Fibroblast of gingiva (primary cell): ENCODE data around the gene GSAP.

Experiments
- DNase-seq: peaks from one replicate; pipeline ENCODE4 v3.0.0-alpha.2; 2011; ENCODE audit warnings: low read depth

GSAP gene

DNA sequence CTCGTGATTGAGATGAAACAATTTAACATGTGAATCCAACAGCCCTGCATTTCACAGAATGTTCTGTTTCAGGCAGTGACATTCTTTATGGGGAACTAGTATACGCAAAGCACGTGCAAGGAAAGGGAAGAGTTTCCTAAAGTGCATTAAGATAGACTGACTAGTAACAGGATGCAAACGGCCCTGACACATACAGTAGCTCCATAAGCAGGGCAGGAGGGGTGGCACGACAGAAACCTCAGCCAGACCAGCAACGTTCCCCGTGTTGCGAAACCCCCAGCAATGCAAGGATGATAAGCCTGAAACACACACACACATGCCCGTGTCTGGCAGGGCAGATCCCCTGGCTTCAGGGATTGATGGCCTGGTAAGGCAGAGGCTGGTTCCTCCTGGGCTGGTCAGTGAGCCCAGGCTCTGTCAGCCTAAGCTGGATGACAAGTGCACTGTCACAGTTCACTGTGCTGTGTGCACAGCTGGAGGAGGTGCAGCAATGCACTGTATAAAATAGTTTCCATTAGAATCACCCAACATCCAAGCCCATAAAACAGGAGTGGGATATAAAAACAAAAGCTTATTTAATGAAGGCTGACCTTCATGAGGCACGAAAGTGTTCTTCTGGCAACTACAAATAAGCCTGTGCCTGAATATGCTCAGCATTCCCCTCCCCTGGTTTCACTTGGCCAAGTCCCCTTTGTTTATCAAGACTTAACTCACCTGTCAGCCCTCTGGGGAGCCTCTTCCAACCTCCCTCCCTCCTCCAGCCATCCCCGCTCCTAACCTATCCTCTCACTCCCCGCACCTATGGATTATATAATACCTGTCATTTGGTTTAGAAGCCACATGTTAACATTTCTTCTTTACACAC is 88.8 kb downstream of the GSAP start:
- peak; percentile 87 for DNase-seq

DNA sequence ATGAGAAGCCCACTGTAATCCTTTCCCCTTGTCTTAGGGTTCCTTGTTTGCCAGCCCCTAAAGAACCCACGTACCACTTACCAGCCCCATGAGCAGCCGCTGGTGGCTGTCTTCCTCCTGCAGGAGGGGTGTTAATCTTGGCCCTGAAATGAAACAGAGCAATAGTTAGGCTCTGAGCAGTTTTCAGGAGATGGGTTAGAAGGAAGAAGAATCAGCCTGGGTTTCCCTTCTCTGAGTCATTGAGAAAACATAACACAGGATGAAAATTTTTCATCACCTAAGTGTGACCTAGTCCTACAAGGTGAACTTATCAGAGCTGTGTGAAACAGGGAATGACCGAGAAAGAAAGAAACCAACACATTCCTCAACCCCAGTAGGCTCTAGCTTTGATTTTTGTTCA is 90.0 kb downstream of the GSAP start:
- no peak for DNase-seq

DNA sequence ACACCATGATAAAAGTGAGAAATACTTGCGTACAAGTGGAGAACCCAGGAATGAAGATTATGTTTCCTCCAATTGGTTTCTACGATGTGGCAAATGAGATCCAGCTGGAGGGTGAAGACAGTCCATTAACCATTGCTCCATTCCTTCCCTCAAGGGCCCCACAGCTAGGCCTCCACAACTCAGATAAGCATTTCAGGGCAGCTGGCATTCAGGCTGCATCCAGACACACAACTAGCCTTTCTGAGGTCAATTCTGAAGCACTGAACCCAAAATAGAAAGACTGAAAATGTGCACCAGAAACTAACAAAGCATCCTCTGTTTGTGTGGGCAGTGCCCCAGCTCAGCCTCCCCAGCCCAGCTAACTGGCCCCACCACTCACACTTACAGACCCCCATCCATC is 94.8 kb downstream of the GSAP start:
- peak; percentile 83 for DNase-seq

DNA sequence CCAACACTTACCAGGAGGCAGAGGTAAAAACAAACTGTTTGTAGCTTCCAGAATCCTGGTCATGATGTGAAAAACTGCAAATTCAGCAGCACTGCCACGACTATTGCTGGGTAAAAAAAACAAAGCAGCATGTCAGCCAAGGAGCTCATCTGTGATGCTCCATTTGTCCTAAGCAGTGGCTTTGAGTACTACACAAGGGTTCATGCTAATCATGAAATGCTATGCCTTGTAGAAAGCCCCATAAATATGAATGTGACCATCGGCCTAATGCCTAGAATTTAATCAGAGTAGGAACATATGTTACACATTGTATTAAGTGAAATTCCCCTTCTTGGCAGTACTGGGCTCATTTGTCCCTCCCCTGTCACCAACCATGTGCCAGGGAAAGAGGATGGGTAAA is 95.4 kb downstream of the GSAP start:
- no peak for DNase-seq

DNA sequence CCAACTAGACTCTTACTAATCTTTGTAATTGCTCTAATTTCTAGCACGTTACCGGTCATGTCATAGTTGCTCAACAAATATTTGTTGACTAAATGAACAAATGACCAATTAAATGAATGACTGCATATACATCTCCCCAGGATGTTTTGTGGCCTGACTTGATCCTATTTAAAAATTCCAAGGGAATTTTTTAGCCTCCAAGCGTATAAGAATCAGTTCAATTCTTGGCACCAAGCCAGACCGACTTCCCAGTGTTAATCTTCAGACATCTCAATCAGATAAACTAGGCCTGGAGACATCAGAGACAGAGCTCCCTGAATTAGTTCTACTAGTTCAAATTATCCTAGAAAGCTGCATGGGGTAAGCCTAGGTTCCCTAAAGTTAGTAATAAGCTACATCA is 96.0 kb downstream of the GSAP start:
- no peak for DNase-seq

DNA sequence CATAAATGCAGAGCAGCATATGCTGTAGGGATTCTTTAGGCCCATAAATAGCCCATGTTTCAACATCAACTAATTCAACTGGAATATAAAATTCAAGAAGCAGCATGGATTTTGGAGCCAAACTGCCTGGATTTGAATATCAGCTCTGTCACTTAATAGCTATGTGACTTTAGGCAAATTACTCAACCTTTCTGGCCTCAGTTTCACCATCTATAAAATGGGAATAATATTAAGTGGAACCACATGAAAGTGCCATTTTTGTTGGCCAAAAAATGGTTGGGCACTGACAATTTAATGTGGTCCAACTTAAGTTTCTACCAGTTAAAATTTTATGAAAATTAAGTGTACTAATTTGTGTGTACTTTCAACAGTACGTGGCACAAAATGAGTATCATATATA is 98.1 kb downstream of the GSAP start:
- no peak for DNase-seq

DNA sequence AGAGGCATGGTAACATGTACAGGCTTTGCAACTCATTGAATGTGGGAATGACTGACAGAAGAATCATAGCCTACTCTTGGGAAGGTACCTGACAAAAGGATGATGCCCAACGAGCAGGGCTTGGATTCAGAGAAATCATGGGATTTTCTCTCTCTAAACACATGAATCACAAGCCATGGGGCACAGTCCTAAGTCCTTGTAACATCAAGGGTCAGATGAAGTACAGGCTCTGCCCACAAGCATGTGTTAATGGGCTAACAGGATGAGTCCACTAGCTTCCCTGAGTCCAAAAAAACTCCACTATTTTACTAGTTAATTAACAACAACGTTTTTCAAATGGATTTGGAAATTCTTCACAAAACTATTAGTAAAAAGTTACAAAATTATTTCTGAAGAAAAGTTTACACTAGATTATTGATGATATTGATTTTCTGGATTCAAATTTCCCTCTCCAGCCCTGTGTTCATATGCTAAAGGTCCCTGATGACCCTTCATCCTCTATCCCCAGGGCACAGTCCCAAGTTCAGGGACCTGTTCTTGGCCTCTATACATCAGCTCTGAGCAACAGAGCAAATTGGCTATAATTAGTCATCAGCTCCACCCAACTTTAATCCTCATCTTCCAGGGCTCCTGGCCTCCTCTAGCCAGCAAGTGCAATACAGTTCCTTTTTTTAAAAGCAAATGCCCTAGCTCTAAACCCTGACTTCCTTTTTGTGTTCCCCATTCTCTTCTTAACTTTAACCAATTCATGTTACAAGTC is 99.8 kb downstream of the GSAP start:
- no peak for DNase-seq

DNA sequence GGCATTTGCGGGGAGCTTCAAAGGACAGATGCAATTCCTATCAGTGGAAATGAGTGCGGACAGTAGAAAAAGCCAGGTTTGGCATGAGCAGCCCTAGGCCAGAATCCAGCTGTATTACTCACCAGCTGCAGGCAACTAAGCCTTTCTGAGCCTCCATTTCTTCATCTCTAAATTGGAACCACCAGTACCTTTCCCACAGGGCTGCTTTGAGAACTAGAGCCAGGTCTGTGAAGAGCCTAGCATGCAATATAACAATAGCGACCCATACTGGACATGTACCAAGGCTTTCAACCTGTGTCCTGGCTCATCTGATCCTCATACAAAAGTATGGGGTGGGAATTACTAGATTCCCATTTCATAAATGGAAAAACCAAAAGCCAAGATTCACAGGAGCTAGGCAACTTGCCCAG is 101.0 kb downstream of the GSAP start:
- peak; percentile 71 for DNase-seq

DNA sequence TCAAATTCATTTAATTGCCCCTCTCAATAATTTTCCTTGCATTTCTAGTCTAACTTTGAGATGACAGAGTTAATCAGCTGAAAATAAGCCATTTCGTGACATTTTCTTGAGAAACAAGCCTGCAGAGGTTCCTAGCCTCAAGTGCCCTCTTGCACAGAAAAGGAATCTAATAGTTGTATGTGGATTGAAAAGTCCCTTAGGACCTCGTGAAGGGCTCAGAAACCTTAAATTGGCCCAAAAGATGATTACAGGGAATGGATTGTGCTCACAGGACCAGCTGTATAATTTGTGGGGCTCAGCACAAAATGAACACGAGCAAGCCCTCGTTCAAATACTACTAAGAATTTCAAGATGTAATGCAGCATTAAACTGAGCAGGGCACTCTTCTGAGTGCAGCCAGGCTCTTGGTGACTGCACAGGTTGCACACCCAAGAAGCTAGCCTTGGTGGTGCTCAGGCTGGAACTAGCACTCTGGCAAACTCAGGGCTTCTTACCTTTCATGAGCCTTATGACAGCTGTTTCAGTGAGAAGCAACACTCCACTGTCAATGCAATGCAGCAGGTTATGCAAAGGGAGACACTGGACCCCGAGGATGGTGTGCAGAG is 102.2 kb downstream of the GSAP start:
- DNase-seq = no peak

DNA sequence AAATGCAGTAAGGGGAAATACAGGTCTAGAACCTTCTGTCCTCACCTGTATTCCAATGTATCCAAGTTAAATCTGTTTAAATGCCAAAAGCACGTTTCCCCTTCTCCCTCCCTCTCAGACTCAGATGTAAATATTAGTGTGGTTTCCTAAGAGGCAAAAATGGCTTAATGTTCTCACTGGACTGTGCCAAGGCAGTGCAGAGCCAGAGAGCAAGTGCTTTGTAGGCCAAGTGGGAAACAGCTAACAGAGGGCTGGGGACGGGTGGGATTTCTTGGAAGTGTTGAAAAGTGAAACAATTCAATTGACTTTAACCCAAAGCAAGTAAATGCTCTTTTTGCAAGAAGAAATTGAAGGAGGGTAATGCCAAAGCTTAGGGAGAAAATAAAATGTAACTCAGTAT is 103.1 kb downstream of the GSAP start:
- DNase-seq = no peak

DNA sequence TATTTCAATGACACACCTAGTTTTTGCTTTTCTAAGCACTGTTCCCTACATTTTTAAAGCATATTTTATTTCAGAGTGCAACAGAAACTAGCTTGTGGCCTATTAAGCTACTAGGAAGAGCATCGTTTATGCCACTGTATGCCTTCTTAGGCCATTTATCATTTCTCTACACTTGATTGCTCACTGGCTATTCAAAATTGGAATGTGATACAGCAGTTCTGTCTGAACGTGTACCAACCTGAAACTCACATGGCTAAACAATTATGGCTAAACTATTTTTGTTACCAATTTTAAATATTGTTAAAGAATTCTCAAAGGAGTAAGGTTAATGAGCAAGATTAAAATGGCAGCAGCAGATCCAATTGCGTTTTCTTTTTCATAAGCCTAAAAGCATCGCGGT is 105.2 kb downstream of the GSAP start:
- no peak for DNase-seq

DNA sequence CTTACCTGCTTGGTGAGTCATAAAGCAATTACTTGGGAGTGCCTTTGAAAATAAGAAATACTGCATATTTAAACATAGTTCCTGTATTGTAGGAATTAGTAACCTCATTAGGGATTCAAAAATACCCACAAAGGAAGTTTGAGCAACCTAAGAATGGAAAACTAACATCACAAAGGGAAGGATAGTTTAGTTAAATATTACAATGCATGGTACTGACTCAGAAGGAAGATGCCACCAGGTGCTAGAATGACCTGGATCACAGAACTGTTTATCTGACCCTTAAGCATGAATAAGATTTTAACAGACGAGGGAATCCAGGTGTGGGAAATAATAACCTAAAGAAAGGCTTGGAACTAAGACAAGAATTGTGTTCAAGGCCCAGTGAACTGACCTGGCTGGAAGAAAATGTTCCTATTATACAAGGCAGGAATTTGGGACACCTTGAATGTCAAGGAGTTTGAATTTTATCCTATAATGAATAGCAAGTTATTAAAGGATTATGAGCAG is 106.4 kb downstream of the GSAP start:
- no peak for DNase-seq

DNA sequence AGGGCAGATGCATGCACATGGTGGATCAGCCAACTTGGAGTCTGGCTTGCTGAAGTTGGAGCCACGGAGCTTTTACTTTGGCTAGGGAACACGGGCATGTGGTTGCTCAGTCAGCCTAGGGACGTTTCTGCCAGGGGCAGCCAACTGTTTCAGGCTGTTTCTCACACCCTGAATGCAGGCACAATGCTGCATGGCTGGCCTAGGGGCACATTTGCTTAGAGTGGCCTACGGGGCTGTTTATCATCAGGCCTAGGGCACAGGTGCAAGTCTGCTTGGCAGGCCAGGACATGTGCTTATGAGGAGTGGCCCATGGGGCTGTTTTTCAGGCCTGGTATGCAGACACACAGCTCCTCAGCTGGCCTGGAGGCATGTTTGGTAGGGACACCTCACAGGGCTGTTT is 107.4 kb downstream of the GSAP start:
- no peak for DNase-seq

DNA sequence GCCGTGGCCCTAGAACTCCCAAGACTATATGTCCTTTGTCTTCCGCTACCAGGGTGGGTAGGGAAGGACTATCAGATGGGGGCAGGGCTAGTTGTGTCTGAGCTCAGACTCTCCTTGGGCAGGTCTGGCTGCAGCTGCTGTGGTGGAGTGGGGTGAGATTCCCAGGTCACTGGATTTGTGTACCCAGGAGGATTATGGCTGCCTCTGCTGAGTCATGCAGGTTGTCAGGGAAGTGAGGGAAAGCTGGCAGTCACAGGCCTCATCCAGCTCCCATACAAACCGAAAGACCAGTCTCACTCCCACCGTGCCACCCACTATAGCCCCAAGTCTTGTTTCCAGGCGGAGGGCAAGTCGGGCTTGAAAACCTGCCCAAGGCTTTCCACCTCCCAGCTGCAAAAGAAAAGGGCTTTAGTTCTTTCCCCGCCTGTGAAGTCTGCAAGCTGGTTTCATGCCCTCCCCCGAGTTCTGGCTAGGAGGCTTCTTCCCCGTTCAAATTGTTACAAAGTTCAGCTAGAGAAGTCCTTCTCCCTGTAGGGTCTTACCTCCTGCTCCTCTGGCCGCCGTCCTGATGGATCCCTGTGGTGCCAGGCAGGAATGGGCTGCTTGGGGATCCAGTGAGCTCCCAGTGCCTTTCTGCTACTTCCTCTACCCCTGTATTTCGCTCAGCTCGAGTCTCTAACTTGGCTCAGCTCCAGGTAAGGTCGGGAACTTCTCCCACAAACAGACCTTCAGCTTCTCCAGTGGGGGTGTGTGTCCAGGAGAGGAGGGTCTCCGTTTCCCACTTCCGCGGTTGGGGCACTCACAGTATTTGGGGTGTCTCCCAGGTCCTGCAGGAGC is 109.7 kb downstream of the GSAP start:
- DNase-seq = no peak

DNA sequence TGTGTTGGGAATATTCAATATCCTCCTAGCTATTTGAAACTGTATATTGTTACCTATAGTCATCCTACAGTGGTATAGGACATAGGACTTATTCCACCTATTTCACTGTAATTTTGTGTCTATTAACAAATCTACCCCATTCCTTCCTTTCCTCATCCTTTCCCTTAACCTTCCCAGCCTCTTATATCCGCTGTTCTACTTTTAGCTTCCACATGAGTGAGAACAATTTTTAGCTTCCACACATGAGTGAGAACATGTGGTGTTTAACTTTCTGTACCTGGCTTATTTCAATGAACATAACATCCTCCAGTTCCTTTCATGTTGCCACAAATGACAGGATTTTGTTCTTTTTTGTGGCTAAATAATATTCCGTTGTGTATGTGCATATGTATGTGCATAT is 120.6 kb downstream of the GSAP start:
- no peak for DNase-seq

DNA sequence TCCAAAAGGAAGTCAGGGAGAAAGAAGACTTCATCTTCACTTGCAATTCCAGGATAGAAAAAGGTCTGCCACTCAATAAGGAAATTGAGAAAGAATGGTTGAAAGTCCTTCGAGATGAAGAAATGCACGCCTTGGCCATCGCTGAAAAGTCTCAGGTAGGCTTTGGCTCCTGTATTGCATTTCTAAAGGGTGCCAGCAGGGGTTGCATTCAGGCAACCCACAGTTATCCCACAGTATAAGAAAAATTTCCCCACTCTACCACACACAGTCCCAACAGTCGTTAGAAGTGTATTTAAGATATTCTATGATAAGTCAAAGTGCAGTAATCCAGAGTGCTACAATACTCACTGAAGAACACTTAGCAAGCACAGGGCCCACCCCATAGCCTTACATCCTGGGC is 123.1 kb downstream of the GSAP start:
- no peak for DNase-seq

DNA sequence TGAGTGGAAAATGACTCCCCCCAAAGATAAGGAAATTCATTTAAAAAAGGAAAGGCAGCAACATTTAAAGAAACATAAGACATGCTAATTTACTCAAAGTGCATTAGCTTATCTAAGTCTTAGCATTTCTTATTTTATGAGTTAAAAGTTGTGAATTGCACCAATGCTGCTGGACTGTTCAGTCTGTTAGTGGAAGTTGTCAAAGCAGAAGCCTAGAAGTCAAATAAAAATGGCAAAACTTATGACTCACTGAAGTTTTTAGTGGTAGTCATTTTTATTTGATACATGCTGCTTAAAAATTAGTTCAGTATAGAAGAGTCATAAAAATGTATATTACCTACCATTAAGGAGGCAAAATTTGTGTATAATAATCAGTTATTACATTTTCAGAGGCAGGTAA is 125.7 kb downstream of the GSAP start:
- DNase-seq = no peak

DNA sequence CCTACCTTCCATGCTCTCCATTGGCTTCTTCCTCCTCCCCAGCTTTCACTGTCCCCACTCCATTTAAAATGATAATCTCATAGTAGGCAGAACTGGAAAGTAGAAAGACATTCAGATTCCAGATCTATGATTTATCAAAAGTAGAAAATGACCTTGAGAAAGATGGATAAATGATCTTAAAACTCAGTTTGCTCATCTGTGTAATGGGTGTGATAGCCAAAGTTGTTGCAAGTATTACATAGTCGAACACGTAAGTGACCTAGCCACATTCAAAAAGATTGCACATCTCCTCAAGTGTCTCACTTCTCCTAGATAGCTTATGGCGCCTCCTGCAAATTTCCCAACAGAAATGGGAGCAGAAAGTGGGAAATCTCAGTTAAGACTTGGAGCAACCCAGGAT is 126.8 kb downstream of the GSAP start:
- DNase-seq = no peak

DNA sequence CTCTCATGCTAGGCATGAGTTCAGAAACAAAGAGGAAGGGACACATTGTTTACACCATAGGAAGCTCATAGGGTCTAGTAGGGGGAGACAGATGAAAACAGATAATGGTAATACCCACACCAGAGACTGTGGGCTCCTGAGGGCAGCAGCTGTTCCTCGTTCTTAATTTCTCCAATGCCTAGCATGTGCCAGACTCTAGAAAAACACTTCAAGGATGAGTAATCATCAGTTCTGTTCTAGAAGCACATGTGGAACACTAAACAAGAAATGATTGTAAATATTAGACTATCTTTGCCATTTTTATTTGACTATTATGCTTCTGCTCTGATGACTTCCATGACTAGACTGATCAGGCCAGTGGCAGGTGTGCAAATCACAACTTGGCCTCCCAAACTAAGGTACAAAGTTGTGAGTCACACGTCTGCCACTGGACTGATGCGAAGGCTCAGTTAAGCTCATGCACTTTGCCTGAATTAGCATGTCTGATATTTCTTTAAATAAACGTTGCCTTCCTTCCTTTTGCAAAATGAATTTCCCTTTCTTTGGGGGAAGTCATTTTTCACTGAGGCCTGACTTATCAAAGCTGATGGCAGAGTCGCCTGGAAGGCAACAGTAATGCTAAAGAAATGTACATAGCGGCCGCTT is 127.4 kb downstream of the GSAP start:
- DNase-seq = no peak

DNA sequence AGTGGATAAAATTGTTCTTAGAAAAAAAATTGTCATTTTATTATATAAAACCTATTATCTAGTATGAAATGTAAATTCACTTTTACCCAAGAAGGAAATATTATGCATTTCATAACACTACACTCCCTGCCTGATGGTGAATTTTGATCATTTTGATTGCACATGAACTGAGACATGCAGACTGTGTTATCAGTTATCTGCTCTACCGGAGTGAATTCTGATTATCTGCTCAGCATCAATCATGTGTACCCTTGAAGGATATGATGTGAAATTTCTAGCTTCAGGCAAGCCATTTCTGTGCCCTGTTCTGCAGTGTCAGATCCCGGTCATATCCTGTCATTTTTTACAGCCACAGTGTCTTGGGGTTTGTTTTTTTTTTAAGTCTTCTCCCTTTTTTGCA is 131.5 kb downstream of the GSAP start:
- DNase-seq = no peak

DNA sequence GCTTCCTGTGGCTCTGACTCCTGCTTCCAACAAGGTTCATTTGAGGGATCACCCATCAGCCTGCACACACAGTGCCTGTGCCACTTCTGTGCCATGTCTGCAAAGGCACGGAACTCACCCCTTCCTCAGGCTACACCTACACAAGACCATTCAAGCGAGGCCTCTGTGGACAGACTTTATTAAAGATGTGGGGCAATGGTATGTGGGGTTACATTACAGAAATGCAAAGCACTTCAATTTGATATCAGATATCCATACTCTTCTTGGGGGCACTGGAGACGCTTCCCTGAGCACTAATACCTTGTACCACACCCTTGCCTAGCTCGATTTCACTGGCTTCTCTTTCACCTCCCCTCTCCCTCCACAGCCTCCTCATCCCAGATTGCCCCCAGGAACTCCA is 132.1 kb downstream of the GSAP start:
- DNase-seq = no peak

DNA sequence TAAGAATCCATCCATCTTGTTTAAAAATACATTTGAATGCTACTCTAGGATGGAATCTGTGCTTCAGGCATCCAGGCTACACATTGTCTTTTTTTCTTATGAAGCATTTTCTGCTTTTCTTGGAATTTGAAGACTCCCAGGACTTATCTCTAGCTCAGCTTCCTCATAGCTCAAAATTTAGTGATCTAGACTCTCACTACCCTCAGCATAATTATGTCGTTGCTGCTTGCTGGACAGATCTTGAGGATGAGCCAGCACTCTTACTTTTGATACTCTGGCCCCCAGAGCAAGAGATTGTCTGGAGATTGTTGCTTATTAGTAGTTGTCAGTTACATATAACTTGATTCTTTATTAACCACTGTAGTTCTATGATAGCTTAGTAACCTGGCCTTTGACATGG is 133.3 kb downstream of the GSAP start:
- no peak for DNase-seq
